PC-3 (cell line): ENCODE measurements around the gene HYAL2. TPM values are rescaled to one million over a fixed set of nuclear protein-coding genes. Genes with fewer than 3 reads are reported as not detected.

ENCODE experiments used
- ATAC-seq: fragments of 200-7000 bp; cut with Tn5 transposase; 2 replicates; pipeline ENCODE4 v1.9.1; 2020; ENCODE audit warnings: mild to moderate bottlenecking, moderate library complexity
- BruUV-seq: library from RNA; stranded (reverse); fragments of 400-500 nt; replicated peaks from 2 replicates; lab custom pipeline; 2021; lab: Mats Ljungman, UMichigan
- CTCF ChIA-PET: fragments of 300-600 bp; sonication (Branson Sonifier 250); formaldehyde crosslinking; loops from one replicate; lab custom pipeline; 2022; ENCODE audit warnings: antibody characterized with exemption; lab: Charles Lee
- POLR2A ChIA-PET: fragments of 300-600 bp; sonication (Branson Sonifier 250); formaldehyde crosslinking; loops from one replicate; lab custom pipeline; 2022; ENCODE audit warnings: antibody characterized with exemption; ENCODE audit not compliant: unreplicated experiment; lab: Charles Lee
- DNase-seq: peaks from one replicate; pipeline ENCODE4 v3.0.0-alpha.2; 2015
- H2AFZ ChIP-seq: fragments of 300-600 bp; sonication (generic); 2 replicates; pipeline ENCODE4 v1.6.0; 2016; ENCODE audit warnings: antibody characterized with exemption, low read length
- H3F3A ChIP-seq: fragments of 300-600 bp; sonication (generic); one replicate; pipeline ENCODE4 v1.6.0; 2017; ENCODE audit warnings: antibody characterized with exemption, low read length, control low read depth, mild to moderate bottlenecking; ENCODE audit not compliant: unreplicated experiment
- H3K27ac ChIP-seq: fragments of 300-600 bp; sonication (generic); 2 replicates; pipeline ENCODE4 v1.5.1; 2016; ENCODE audit warnings: mild to moderate bottlenecking, low read length
- H3K27me3 ChIP-seq: fragments of 300-600 bp; sonication (generic); 2 replicates; pipeline ENCODE4 v1.6.1; 2016; ENCODE audit warnings: low read length, mixed read lengths
- H3K36me3 ChIP-seq: fragments of 300-600 bp; sonication (generic); 2 replicates; pipeline ENCODE4 v1.6.1; 2016; ENCODE audit warnings: low read depth, mixed run types, low read length, mixed read lengths
- H3K4me1 ChIP-seq: fragments of 300-600 bp; sonication (generic); 2 replicates; pipeline ENCODE4 v1.5.1; 2016; ENCODE audit warnings: low read length; ENCODE audit not compliant: insufficient read depth
- H3K4me2 ChIP-seq: fragments of 300-600 bp; sonication (generic); 2 replicates; pipeline ENCODE4 v1.6.0; 2016; ENCODE audit warnings: low read length
- H3K4me3 ChIP-seq: fragments of 300-600 bp; sonication (generic); 2 replicates; pipeline ENCODE4 v1.5.1; 2016; ENCODE audit warnings: mild to moderate bottlenecking, low read length, mixed read lengths
- H3K79me2 ChIP-seq: fragments of 300-600 bp; sonication (generic); 2 replicates; pipeline ENCODE4 v1.6.1; 2017; ENCODE audit warnings: low read length, mixed read lengths
- H3K9ac ChIP-seq: fragments of 300-600 bp; sonication (generic); 2 replicates; pipeline ENCODE4 v1.6.0; 2016; ENCODE audit warnings: mild to moderate bottlenecking, low read length
- H3K9me2 ChIP-seq: fragments of 300-600 bp; sonication (generic); replicated peaks from 2 replicates; pipeline ENCODE4 v1.6.1; 2016; ENCODE audit warnings: mixed run types, low read length, mixed read lengths
- H3K9me3 ChIP-seq: fragments of 300-600 bp; sonication (generic); 2 replicates; pipeline ENCODE4 v1.6.1; 2016; ENCODE audit warnings: low read length, mixed read lengths
- H4K20me1 ChIP-seq: fragments of 300-600 bp; sonication (generic); 2 replicates; pipeline ENCODE4 v1.6.1; 2016; ENCODE audit warnings: low read length, mixed read lengths
- CTCF ChIP-seq: fragments of 300-600 bp; sonication (generic); conservative IDR thresholded peaks from 2 replicates; pipeline ENCODE4 v1.5.1; 2017; ENCODE audit warnings: antibody characterized with exemption, low read depth, mild to moderate bottlenecking, low read length
- EZH2 ChIP-seq: fragments of 300-600 bp; sonication (generic); IDR thresholded peaks from one replicate; pipeline ENCODE4 v1.6.1; 2017; ENCODE audit warnings: antibody characterized with exemption, mild to moderate bottlenecking, low read length; ENCODE audit not compliant: unreplicated experiment
- EZH2phosphoT487 ChIP-seq: fragments of 300-600 bp; sonication (generic); IDR thresholded peaks from 2 replicates; pipeline ENCODE4 v1.6.1; 2018; ENCODE audit warnings: mild to moderate bottlenecking, antibody characterized with exemption, low read length, borderline replicate concordance
- intact Hi-C: fragments of 100-400 bp; cut with micrococcal nuclease; formaldehyde crosslinking; loops from 2 replicates; pipeline ENCODE4 v1.9.0; 2023
- total RNA-seq: library from RNA; depleted of rRNA; stranded (reverse); fragments of >200 nt; gene quantifications from 2 replicates; pipeline ENCODE4 v1.2.3, GENCODE V29; 2014

The HYAL2 gene
- total RNA-seq, 1 experiment from 2014 or later, result 97.8 TPM

GRCh38 chr3:50271314-50271936 is 51.1 kb downstream of the HYAL2 start:
- ChIA-PET POLR2A (no interaction called here), CTCF (interaction anchor here (0.6 kb wide), 1 partner anchor 65 kb away, joined by 3 read pairs; no protein-coding TSS in a partner anchor)
- Histone ChIP-seq H3K9ac (no peak overlapping the region), H3F3A (no peaks in the 10 kb centered on the region), H3K27me3 (no peaks in the 10 kb centered on the region), H3K4me3 (no peak overlapping the region), H3K9me3 (no peaks in the 10 kb centered on the region), H2AFZ (no peak overlapping the region), H3K79me2 (0 out of 2 replicates have a peak, but pooled peaks cover 3% of the 10 kb centered on the region), H3K36me3 (no peaks in the 10 kb centered on the region), H3K9me2 (no peaks in the 10 kb centered on the region), H4K20me1 (no peaks in the 10 kb centered on the region), H3K4me1 (peaks cover 45% of the 10 kb centered on the region), H3K4me2 (no peak overlapping the region), H3K27ac (no peak overlapping the region)
- no TSS peak for BruUV-seq
- intact Hi-C loops, result no loop called here
- TF ChIP-seq EZH2, result no peak
- no peak for TF ChIP-seq CTCF
- no peak for TF ChIP-seq EZH2phosphoT487
- no peak for DNase-seq
- no peak for ATAC-seq

GRCh38 chr3:50270422-50271224 is 51.9 kb downstream of the HYAL2 start:
- no peaks in the 10 kb centered on the region for H3K9me3 ChIP-seq
- H3K4me1 ChIP-seq, result peaks cover 47% of the 10 kb centered on the region
- H3K9me2 ChIP-seq, result no peaks in the 10 kb centered on the region
- H3K36me3 ChIP-seq, result no peaks in the 10 kb centered on the region
- H3K27me3 ChIP-seq, result no peaks in the 10 kb centered on the region
- POLR2A ChIA-PET, result no interaction called here
- ATAC-seq (no peak), DNase-seq (no peak)
- 0 out of 2 replicates have a peak, but pooled peaks cover 3% of the 10 kb centered on the region for H3K79me2 ChIP-seq
- H3K4me3 ChIP-seq, result peak overlapping the region; percentile 55; the same call in 1 of the 2 replicates
- intact Hi-C loops, result no loop called here
- CTCF ChIA-PET, result interaction anchor here (0.6 kb wide), 1 partner anchor 66 kb away, joined by 3 read pairs; no protein-coding TSS in a partner anchor
- peak overlapping the region; percentile 60 for H3K9ac ChIP-seq
- BruUV-seq, result no TSS peak
- peak overlapping the region; percentile 83 for H3K4me2 ChIP-seq
- peak overlapping the region; percentile 75 for H3K27ac ChIP-seq
- no peak for TF ChIP-seq EZH2
- no peak for TF ChIP-seq EZH2phosphoT487
- no peak for TF ChIP-seq CTCF
- no peak overlapping the region for H2AFZ ChIP-seq
- H3F3A ChIP-seq, result no peaks in the 10 kb centered on the region
- H4K20me1 ChIP-seq, result no peaks in the 10 kb centered on the region
